GM20000 (cell line): Measurements from ENCODE around the gene U2AF1L4.

ENCODE experiments used
- DNase-seq: peaks from one replicate; pipeline ENCODE4 v3.0.0; 2012; ENCODE audit warnings: low spot score
- CTCF ChIP-seq: IDR thresholded peaks from 2 replicates; pipeline ENCODE4 v1.5.1; 2012; ENCODE audit warnings: mild to moderate bottlenecking, control low read depth; ENCODE audit errors: extremely low read depth, missing control alignments

Gene U2AF1L4

GRCh38 chr19:35754370-35755130 lies 9.3 kb upstream of the U2AF1L4 start:
- no peak for DNase-seq
- TF ChIP-seq CTCF: no peak

- no peak for TF ChIP-seq CTCF
- DNase-seq: no peak
These were observed 8.6 kb upstream of the U2AF1L4 start for GRCh38 chr19:35753634-35754369.

DNA sequence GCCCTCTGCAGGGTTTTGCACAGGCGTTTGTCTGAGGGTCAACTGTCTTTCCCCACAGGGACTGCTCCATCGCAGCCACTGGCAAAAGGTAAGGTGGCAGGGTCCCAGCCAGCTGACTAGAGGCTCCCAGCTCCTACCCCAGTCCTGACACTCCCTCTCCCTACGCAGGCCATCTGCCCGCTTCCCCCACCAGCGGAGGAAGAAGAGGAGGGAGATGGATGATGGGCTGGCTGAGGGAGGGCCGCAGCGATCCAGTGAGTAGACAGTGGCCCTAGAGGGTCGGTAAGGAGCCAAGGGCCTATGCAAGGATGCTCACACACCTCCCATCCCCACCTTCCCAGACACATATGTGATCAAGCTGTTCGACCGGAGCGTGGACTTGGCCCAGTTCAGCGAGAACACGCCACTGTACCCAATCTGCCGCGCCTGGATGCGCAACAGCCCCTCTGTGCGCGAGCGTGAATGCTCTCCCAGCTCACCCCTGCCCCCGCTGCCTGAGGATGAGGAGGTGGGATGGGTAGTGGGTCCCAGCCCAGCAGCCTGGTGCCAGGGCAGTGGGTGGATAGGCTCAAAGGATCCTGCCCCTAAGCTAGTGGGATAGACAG lies 7.6 kb upstream of the U2AF1L4 start:
- TF ChIP-seq CTCF: no peak
- DNase-seq: no peak

DNA sequence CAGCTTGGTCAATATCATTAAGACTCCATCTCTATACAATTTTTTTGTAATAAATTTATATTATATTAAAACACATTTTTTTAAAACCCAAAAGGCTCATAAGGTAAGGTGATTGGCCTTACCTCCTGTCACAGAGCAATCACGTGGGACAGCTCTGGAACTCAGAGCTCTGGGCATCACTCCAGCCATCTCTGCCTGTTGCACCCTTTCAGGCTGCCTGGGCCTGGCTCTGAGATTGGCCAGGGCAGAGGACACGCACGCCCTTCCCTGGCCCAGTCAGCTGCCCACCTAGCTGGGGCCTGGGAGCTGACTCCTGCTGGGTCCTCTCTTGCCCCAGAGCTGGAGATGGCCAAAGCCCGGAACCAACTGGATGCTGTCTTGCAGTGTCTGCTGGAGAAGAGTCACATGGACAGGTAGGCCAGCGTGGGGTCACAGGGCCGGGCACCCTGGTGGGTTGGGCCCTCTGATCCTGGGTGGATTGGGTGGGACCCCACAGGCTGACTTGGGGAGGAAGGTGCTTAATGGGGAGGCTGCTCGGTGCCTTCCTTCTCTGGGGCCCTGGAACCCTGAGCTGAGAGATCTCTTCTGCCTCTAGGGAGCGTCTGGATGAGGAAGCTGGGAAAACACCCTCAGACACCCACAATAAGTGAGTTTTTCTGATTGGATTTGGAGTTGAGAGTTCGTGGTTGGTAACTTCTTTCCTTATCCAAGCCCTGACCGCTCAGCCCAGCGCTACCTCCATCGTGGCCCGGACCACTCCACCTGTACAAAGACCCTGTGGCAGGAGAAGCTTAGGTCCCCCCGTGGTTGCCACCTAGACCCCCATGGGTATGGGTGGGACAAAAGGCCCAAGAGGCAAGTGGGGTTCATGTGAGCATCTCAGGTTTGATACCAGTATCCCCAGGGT lies 6.9 kb upstream of the U2AF1L4 start:
- DNase-seq: no peak
- no peak for TF ChIP-seq CTCF

DNA sequence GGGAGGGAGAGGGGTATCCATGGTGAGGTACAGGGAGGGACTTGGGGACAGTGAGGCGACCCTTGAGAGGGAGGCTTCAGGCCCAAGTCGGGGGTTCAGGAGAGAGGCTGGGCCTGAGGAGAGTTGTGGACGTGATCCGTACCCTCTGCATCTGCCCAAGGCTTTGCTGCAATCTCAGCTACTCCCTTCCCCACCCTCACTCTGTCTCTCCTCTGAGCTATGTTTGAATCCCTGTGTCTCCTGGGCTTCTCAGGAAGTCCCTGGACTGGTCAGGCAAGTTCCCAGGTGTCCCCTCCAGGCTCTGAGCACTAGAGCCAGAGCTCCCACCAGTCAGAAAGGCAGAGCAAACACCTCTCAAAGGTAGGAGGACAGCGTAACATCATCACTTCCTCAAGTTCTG lies 4.9 kb upstream of the U2AF1L4 start:
- no peak for TF ChIP-seq CTCF
- DNase-seq: no peak

DNA sequence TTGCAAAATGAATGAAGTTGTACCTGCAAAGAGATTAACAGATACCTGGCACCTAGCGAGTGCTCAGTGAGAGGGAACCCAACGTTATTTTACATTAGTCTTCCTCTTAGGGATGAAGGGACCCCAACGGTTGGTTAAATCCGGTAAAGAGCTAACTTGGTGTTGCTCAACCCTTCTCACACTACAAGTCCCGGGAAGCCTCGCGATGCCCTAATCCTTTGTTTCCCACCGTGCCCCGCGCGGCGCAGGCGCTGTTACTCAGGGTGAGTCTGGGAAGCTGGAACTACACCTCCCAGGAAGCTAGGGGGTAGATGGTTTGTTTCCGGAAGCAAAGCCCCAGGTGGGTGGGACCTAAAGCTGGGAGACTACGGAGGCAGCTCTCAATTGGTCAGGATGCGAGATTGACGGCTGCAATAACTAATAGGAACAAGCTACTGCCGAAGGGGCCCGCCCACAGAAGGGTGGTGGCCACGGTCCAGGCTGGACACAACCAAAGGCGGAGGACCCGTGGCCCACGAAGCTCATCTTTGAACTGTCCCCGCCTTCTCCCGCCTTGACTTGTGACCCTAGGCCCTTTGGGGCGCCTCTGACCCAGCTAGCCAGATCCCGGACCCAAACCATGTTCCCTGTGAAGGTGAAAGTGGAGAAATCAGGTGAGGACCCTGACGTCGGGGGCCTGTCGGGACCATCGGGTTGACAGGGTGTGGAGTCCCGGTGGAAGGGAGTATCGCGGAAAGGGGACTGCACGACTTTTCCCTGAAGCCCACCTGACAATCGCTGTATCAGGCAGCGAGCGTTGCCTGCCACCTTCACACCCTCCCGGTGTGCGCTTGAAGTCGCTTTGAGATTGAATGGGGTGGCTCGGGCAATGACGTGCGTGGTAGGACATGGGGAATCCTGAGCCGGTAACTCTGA lies 3.1 kb upstream of the U2AF1L4 start, which contains the start of gene LIN37:
TSS of gene LIN37 (plus strand) at position 471 of the 915 bp plus-strand sequence. CDS start at position 620, 149 bp downstream.
- TF ChIP-seq CTCF: no peak
- DNase-seq: peak; percentile 94
